HEK293 (cell line): ENCODE data around the gene CCDC14.
"Not testable (repeated sequence)": the region's sequence is repeated elsewhere in the genome, so short reads cannot be mapped to it uniquely, and the experiment has no call there.

Experiments
- CTCF ChIA-PET: fragments of 350-600 bp; formaldehyde crosslinking; extraction: SDS; loops from one replicate; lab custom pipeline; 2021; ENCODE audit warnings: antibody characterized with exemption; lab: Yijun Ruan, JAX
- POLR2A ChIA-PET: fragments of 300-600 bp; formaldehyde crosslinking; extraction: SDS; loops from one replicate; lab custom pipeline; 2020; ENCODE audit warnings: antibody characterized with exemption, inconsistent platforms; lab: Yijun Ruan, JAX
- H3K27ac ChIP-seq: fragments of 200-500 bp; sonication (Bioruptor generic); 2 replicates; pipeline ENCODE4 v1.5.1; 2014; ENCODE audit warnings: low read depth, low read length, control low read depth, inconsistent platforms; ENCODE audit errors: extremely low read depth
- H3K36me3 ChIP-seq, 2 experiments: fragments of 200-500 bp in 1 of 2; sonication (Bioruptor generic) in 1 of 2; 1 replicate in 1 of 2; 2 replicates in 1 of 2; pipeline ENCODE4 v1.5.1; 2014 to 2017; ENCODE audit warnings: inconsistent platforms in 2 of 2, low read length in 2 of 2; ENCODE audit not compliant: control insufficient read depth in 2 of 2, insufficient read depth in 1 of 2
- H3K4me1 ChIP-seq: fragments of 200-500 bp; sonication (Bioruptor generic); 2 replicates; pipeline ENCODE4 v1.5.1; 2014; ENCODE audit warnings: mild to moderate bottlenecking, low read length, inconsistent platforms; ENCODE audit not compliant: control insufficient read depth, insufficient read depth
- H3K4me3 ChIP-seq: 2 replicates; pipeline ENCODE4 v1.5.1; 2011; ENCODE audit warnings: low read depth, mild to moderate bottlenecking, control low read depth, low read length, moderate library complexity
- H3K9me3 ChIP-seq: fragments of 200-500 bp; sonication (Bioruptor generic); 2 replicates; pipeline ENCODE4 v1.5.1; 2014; ENCODE audit warnings: low read depth, low read length, inconsistent platforms; ENCODE audit not compliant: control insufficient read depth, insufficient read depth
- BCL6B ChIP-seq: fragments of 450-650 bp; formaldehyde crosslinking; IDR thresholded peaks from 2 replicates; pipeline ENCODE4 v1.5.1; 2017; ENCODE audit warnings: missing biosample characterization, missing genetic modification characterization
- HOXA7 ChIP-seq: sonication (generic); formaldehyde crosslinking; IDR thresholded peaks from 2 replicates; pipeline ENCODE4 v1.8.1; 2022; ENCODE audit warnings: missing genetic modification reagents, borderline replicate concordance
- KLF8 ChIP-seq: fragments of 450-650 bp; formaldehyde crosslinking; IDR thresholded peaks from 2 replicates; pipeline ENCODE4 v1.5.1; 2016; ENCODE audit warnings: missing biosample characterization, missing genetic modification characterization
- SALL2 ChIP-seq: fragments of 450-650 bp; formaldehyde crosslinking; IDR thresholded peaks from 2 replicates; pipeline ENCODE4 v1.5.0; 2017; ENCODE audit warnings: missing biosample characterization, mild to moderate bottlenecking, missing genetic modification characterization, borderline replicate concordance
- TRIM28 ChIP-seq: IDR thresholded peaks from 2 replicates; pipeline ENCODE4 v1.6.1; 2011; ENCODE audit warnings: low read length, control low read depth, borderline replicate concordance
- YY1 ChIP-seq: fragments of 450-650 bp; formaldehyde crosslinking; IDR thresholded peaks from 2 replicates; pipeline ENCODE4 v1.5.1; 2018; ENCODE audit warnings: missing biosample characterization, missing genetic modification characterization
- ZBTB17 ChIP-seq: fragments of 450-650 bp; formaldehyde crosslinking; IDR thresholded peaks from 2 replicates; pipeline ENCODE4 v1.5.1; 2016; ENCODE audit warnings: missing biosample characterization, missing genetic modification characterization
- ZBTB26 ChIP-seq: fragments of 450-650 bp; formaldehyde crosslinking; optimal IDR thresholded peaks from 2 replicates; pipeline ENCODE3; 2016; ENCODE audit warnings: missing biosample characterization, mild to moderate bottlenecking, missing genetic modification characterization
- ZFP3 ChIP-seq: fragments of 450-650 bp; formaldehyde crosslinking; IDR thresholded peaks from 2 replicates; pipeline ENCODE4 v1.5.1; 2016; ENCODE audit warnings: low read depth, missing biosample characterization, missing genetic modification characterization
- ZFP41 ChIP-seq: fragments of 450-650 bp; formaldehyde crosslinking; IDR thresholded peaks from 2 replicates; pipeline ENCODE4 v1.5.1; 2016; ENCODE audit warnings: missing biosample characterization, missing genetic modification characterization, borderline replicate concordance
- ZNF121 ChIP-seq: fragments of 450-650 bp; formaldehyde crosslinking; IDR thresholded peaks from 2 replicates; pipeline ENCODE4 v1.5.1; 2016; ENCODE audit warnings: missing biosample characterization, missing genetic modification characterization
- ZNF138 ChIP-seq: fragments of 450-650 bp; formaldehyde crosslinking; IDR thresholded peaks from 2 replicates; pipeline ENCODE4 v1.5.1; 2016; ENCODE audit warnings: missing biosample characterization, missing genetic modification characterization, borderline replicate concordance
- ZNF155 ChIP-seq: fragments of 450-650 bp; formaldehyde crosslinking; IDR thresholded peaks from 2 replicates; pipeline ENCODE4 v1.5.1; 2016; ENCODE audit warnings: missing biosample characterization, missing genetic modification characterization
- ZNF19 ChIP-seq: fragments of 450-650 bp; formaldehyde crosslinking; IDR thresholded peaks from 2 replicates; pipeline ENCODE4; 2016; ENCODE audit warnings: missing biosample characterization, missing genetic modification characterization, low read depth
- ZNF202 ChIP-seq: fragments of 450-650 bp; formaldehyde crosslinking; IDR thresholded peaks from 2 replicates; pipeline ENCODE4 v1.5.1; 2016; ENCODE audit warnings: missing biosample characterization, missing genetic modification characterization, borderline replicate concordance
- ZNF239 ChIP-seq: fragments of 450-650 bp; formaldehyde crosslinking; IDR thresholded peaks from 2 replicates; pipeline ENCODE4 v1.5.1; 2016; ENCODE audit warnings: missing biosample characterization, missing genetic modification characterization
- ZNF266 ChIP-seq: fragments of 450-650 bp; formaldehyde crosslinking; IDR thresholded peaks from 2 replicates; pipeline ENCODE4 v1.5.1; 2016; ENCODE audit warnings: missing biosample characterization, missing genetic modification characterization, low read depth
- ZNF366 ChIP-seq: fragments of 450-650 bp; formaldehyde crosslinking; conservative IDR thresholded peaks from 2 replicates; pipeline ENCODE4 v1.5.1; 2016; ENCODE audit warnings: missing biosample characterization, missing genetic modification characterization
- ZNF423 ChIP-seq: fragments of 450-650 bp; formaldehyde crosslinking; IDR thresholded peaks from 2 replicates; pipeline ENCODE4 v1.5.1; 2016; ENCODE audit warnings: missing biosample characterization, missing genetic modification characterization
- ZNF610 ChIP-seq: fragments of 450-650 bp; formaldehyde crosslinking; IDR thresholded peaks from 2 replicates; pipeline ENCODE4 v1.5.1; 2016; ENCODE audit warnings: missing biosample characterization, missing genetic modification characterization, borderline replicate concordance
- ZNF654 ChIP-seq: fragments of 450-650 bp; formaldehyde crosslinking; IDR thresholded peaks from 2 replicates; pipeline ENCODE4 v1.5.1; 2016; ENCODE audit warnings: low read depth, missing biosample characterization, missing genetic modification characterization
- TF ChIP-seq, protein P1 (sequence below): fragments of 450-650 bp; formaldehyde crosslinking; IDR thresholded peaks from 2 replicates; pipeline ENCODE4 v1.5.1; 2017; ENCODE audit warnings: missing biosample characterization, missing genetic modification characterization
- TF ChIP-seq, protein P2 (sequence below): fragments of 450-650 bp; formaldehyde crosslinking; IDR thresholded peaks from 2 replicates; pipeline ENCODE4 v1.5.1; 2016; ENCODE audit warnings: missing biosample characterization, missing genetic modification characterization
- TF ChIP-seq, protein P3 (sequence below): sonication (generic); formaldehyde crosslinking; IDR thresholded peaks from 2 replicates; pipeline ENCODE4 v1.8.1; 2022; ENCODE audit warnings: mild to moderate bottlenecking, moderate library complexity, missing genetic modification reagents

Gene CCDC14

DNA sequence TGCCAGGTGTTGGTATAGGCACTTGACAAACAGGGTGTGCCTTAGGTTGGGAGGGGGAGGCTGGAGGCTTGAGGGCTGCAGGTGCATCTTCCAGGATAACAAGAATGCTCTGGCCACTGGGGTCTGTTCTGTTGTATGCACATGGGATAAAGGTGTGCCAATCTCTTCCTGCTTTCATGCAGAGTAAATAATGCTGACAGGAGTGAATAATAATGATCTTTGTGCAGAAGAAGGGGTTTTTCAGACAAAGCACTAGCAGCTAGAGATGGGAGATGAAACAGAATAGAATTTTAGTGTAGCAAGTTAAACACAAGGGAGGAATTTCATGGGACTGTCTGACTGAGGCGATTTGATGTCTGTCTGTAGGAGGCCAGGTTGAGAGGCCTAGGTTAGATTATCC lies 32.8 kb upstream of the CCDC14 start (continued):
- TF ChIP-seq TRIM28: no peak
- no peak for TF ChIP-seq ZNF155 (tag by site-specific recombination)
- TF ChIP-seq, protein P1, sequence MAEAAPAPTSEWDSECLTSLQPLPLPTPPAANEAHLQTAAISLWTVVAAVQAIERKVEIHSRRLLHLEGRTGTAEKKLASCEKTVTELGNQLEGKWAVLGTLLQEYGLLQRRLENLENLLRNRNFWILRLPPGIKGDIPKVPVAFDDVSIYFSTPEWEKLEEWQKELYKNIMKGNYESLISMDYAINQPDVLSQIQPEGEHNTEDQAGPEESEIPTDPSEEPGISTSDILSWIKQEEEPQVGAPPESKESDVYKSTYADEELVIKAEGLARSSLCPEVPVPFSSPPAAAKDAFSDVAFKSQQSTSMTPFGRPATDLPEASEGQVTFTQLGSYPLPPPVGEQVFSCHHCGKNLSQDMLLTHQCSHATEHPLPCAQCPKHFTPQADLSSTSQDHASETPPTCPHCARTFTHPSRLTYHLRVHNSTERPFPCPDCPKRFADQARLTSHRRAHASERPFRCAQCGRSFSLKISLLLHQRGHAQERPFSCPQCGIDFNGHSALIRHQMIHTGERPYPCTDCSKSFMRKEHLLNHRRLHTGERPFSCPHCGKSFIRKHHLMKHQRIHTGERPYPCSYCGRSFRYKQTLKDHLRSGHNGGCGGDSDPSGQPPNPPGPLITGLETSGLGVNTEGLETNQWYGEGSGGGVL (tag by site-specific recombination): no peak
- TF ChIP-seq ZBTB17: no peak
- no peak for TF ChIP-seq HOXA7 (CRISPR knock-in tag)
- no peak for TF ChIP-seq YY1 (tag by site-specific recombination)
- no peak for TF ChIP-seq ZBTB26
- no peak for TF ChIP-seq ZFP3 (tag by site-specific recombination)

DNA sequence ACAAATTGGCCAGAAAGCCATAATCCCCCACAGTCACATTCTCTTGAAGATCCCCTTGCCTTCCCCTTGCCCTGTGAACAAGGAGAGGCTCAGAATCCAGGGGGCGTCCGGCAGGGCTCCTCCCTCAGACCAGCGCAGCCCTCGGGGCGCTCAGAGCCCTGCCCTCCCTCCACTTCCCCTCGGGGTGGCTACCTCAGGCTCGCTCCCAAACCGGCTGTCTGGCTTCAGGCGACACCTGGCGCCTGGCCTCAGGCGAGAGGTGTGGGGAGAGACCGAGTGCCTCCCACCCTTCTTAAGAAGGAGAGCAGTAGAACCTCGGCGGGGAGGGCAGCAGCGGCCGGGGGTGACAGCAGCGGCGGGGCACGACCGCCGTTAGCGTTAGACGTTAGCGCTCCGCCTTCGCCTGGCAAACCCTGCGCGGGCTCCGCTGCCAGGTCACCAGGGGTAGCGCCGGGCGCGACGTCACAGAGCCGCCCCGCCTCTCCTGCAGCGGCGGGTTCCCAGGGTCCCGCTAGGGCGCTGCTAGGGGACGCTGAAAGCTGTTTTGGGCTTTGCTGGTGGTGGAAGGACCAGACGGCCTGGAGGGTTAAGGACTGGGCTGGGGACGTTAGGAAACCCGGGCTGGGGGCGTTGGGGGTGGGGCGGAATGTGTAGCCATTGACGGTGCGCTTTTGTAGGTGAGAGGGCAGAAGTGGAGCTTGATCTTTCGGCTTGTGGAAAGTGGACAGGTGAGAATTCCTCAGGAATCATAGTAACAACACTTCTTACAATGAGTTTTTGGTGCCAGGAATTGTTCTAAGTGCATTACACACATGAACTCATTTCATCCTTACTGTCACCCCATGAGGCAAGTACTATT lies 30.9 kb upstream of the CCDC14 start, which contains the start of gene ROPN1:
Gene ROPN1, minus strand, starts transcription at position 395 of the 859 bp plus-strand sequence. CDS start 11,643 bp downstream, outside the sequence.
- H3K36me3 ChIP-seq, CTCF ChIA-PET, H3K27ac ChIP-seq, H3K4me1 ChIP-seq, H3K9me3 ChIP-seq, H3K4me3 ChIP-seq: not testable (repeated sequence)
- POLR2A ChIA-PET: interaction anchor here (0.6 kb wide), 1 partner anchor 595 kb away, joined by 3 read pairs; no protein-coding TSS in a partner anchor

- Histone ChIP-seq H3K4me1 (no peaks in the 10 kb centered on the region), H3K36me3 (no peaks in the 10 kb centered on the region), H3K9me3 (no peaks in the 10 kb centered on the region), H3K4me3 (no peak overlapping the region), H3K27ac (no peak overlapping the region)
- TF ChIP-seq KLF8 (tag by site-specific recombination): no peak
- no peak for TF ChIP-seq ZNF202 (tag by site-specific recombination)
- no peak for TF ChIP-seq ZNF138 (tag by site-specific recombination)
- TF ChIP-seq ZNF19 (tag by site-specific recombination): no peak
- no peak for TF ChIP-seq ZNF654 (tag by site-specific recombination)
- TF ChIP-seq ZNF366 (tag by site-specific recombination): no peak
- TF ChIP-seq ZNF121: no peak
- TF ChIP-seq, protein P2, sequence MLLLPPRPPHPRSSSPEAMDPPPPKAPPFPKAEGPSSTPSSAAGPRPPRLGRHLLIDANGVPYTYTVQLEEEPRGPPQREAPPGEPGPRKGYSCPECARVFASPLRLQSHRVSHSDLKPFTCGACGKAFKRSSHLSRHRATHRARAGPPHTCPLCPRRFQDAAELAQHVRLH: no peak
- no peak for TF ChIP-seq ZNF239
- TF ChIP-seq ZNF423: no peak
- no peak for TF ChIP-seq ZNF610
- TF ChIP-seq ZNF266: no peak
- TF ChIP-seq ZFP41 (tag by site-specific recombination): no peak
- TF ChIP-seq SALL2 (tag by site-specific recombination): no peak
- TF ChIP-seq, protein P3, sequence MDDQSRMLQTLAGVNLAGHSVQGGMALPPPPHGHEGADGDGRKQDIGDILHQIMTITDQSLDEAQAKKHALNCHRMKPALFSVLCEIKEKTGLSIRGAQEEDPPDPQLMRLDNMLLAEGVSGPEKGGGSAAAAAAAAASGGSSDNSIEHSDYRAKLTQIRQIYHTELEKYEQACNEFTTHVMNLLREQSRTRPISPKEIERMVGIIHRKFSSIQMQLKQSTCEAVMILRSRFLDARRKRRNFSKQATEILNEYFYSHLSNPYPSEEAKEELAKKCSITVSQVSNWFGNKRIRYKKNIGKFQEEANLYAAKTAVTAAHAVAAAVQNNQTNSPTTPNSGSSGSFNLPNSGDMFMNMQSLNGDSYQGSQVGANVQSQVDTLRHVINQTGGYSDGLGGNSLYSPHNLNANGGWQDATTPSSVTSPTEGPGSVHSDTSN (CRISPR knock-in tag): no peak
- TF ChIP-seq BCL6B (tag by site-specific recombination): no peak
- ChIA-PET CTCF (interaction anchor here (0.6 kb wide), 2 partner anchors 74 to 80 kb away, joined by 3 read pairs; no protein-coding TSS in a partner anchor), POLR2A (no interaction called here)
Observed at GRCh38 chr3:123986427-123986826, 25.4 kb upstream of the CCDC14 start.
